Neural progenitor cell (in vitro differentiated cells): ENCODE results near the gene GCM1. TPM values are rescaled to one million over a fixed set of nuclear protein-coding genes. Genes with fewer than 3 reads are reported as not detected.
A peak's percentile ranks its signal among the peaks of the same experiment; 100 is the strongest.

ENCODE experiments used
- DNase-seq: peaks from one replicate; pipeline ENCODE4 v3.0.0-alpha.2; 2016; ENCODE audit warnings: low spot score
- H2AFZ ChIP-seq: fragments of 200-600 bp; sonication (generic); replicated peaks from 2 replicates; pipeline ENCODE4 v1.6.1; 2016; ENCODE audit warnings: antibody characterized with exemption
- H3F3A ChIP-seq: fragments of 200-600 bp; sonication (generic); 2 replicates; pipeline ENCODE4 v1.6.1; 2016; ENCODE audit warnings: antibody characterized with exemption, low read depth
- H3K27ac ChIP-seq: fragments of 200-600 bp; sonication (generic); 2 replicates; pipeline ENCODE4 v1.5.1; 2016; ENCODE audit warnings: mild to moderate bottlenecking
- H3K27me3 ChIP-seq: fragments of 200-600 bp; sonication (generic); 2 replicates; pipeline ENCODE4 v1.6.1; 2016; ENCODE audit warnings: mild to moderate bottlenecking, moderate library complexity
- H3K36me3 ChIP-seq: fragments of 200-600 bp; sonication (generic); 2 replicates; pipeline ENCODE4 v1.5.1; 2016
- H3K4me1 ChIP-seq: fragments of 200-600 bp; sonication (generic); 2 replicates; pipeline ENCODE4 v1.6.1; 2016; ENCODE audit warnings: mixed run types
- H3K4me2 ChIP-seq: fragments of 200-600 bp; sonication (generic); 2 replicates; pipeline ENCODE4 v1.6.1; 2016
- H3K4me3 ChIP-seq: fragments of 200-600 bp; sonication (generic); 2 replicates; pipeline ENCODE4 v1.5.1; 2016
- H3K79me2 ChIP-seq: fragments of 200-600 bp; sonication (generic); 2 replicates; pipeline ENCODE4 v1.6.1; 2016; ENCODE audit warnings: low read depth
- H3K9ac ChIP-seq: fragments of 200-600 bp; sonication (generic); 2 replicates; pipeline ENCODE4 v1.6.1; 2016
- H3K9me3 ChIP-seq: fragments of 200-600 bp; sonication (generic); 2 replicates; pipeline ENCODE4 v1.5.1; 2016; ENCODE audit warnings: low read depth
- H4K20me1 ChIP-seq: fragments of 200-600 bp; sonication (generic); 2 replicates; pipeline ENCODE4 v1.6.1; 2016; ENCODE audit warnings: low read depth
- H3K27ac Mint-ChIP-seq: 3 replicates; pipeline ENCODE4 v1.8.0; 2021; ENCODE audit warnings: mixed read lengths
- H3K27me3 Mint-ChIP-seq: 2 replicates; pipeline ENCODE4 v1.8.0; 2022; ENCODE audit warnings: low read depth, mild to moderate bottlenecking, inconsistent platforms, moderate library complexity, mixed read lengths; ENCODE audit not compliant: insufficient read depth
- H3K36me3 Mint-ChIP-seq: 3 replicates; pipeline ENCODE4 v1.8.0; 2021; ENCODE audit warnings: mixed read lengths
- H3K4me1 Mint-ChIP-seq: 3 replicates; pipeline ENCODE4 v1.8.0; 2021; ENCODE audit warnings: mixed read lengths
- H3K4me3 Mint-ChIP-seq: 3 replicates; pipeline ENCODE4 v1.8.0; 2021; ENCODE audit warnings: mild to moderate bottlenecking, moderate library complexity, mixed read lengths
- H3K9me3 Mint-ChIP-seq: 3 replicates; pipeline ENCODE4 v1.8.0; 2020; ENCODE audit warnings: mixed read lengths
- CTCF ChIP-seq: fragments of 200-600 bp; sonication (generic); IDR thresholded peaks from 2 replicates; pipeline ENCODE4 v1.5.1; 2017; ENCODE audit warnings: antibody characterized with exemption, mild to moderate bottlenecking
- EZH2 ChIP-seq: fragments of 200-600 bp; sonication (generic); IDR thresholded peaks from 2 replicates; pipeline ENCODE4 v1.6.1; 2017; ENCODE audit warnings: antibody characterized with exemption, mild to moderate bottlenecking, moderate library complexity
- EZH2phosphoT487 ChIP-seq: fragments of 200-600 bp; sonication (generic); IDR thresholded peaks from 2 replicates; pipeline ENCODE4 v1.6.1; 2017; ENCODE audit warnings: antibody characterized with exemption
- total RNA-seq: library from RNA; depleted of rRNA; stranded (reverse); fragments of >200 nt; gene quantifications from 2 replicates; pipeline ENCODE4 v1.2.3, GENCODE V29; 2015; ENCODE audit warnings: low replicate concordance

Gene GCM1
- total RNA-seq, 1 donor from 2014 or later: not detected

GRCh38 chr6:53103993-53104675 lies 44.5 kb downstream of the GCM1 start:
- Histone ChIP-seq H3K9ac (no peak overlapping the region), H3K36me3 (no peaks in the 10 kb centered on the region), H2AFZ (no peak overlapping the region), H3K27ac (no peak overlapping the region), H3K79me2 (no peaks in the 10 kb centered on the region), H4K20me1 (no peaks in the 10 kb centered on the region), H3K9me3 (no peaks in the 10 kb centered on the region), H3K4me2 (no peak overlapping the region), H3K4me3 (no peak overlapping the region), H3K27me3 (no peaks in the 10 kb centered on the region), H3F3A (no peaks in the 10 kb centered on the region), H3K4me1 (no peaks in the 10 kb centered on the region)
- peak; percentile 48 for TF ChIP-seq CTCF
- TF ChIP-seq EZH2: no peak
- no peaks in the 10 kb centered on the region for H3K36me3 Mint-ChIP-seq
- peak; percentile 16 for DNase-seq
- no peaks in the 10 kb centered on the region for H3K9me3 Mint-ChIP-seq
- H3K27me3 Mint-ChIP-seq: peaks cover 2% of the 10 kb centered on the region
- no peak overlapping the region for H3K27ac Mint-ChIP-seq
- peaks cover 2% of the 10 kb centered on the region for H3K4me1 Mint-ChIP-seq
- H3K4me3 Mint-ChIP-seq: no peak overlapping the region

GRCh38 chr6:53101006-53101405 lies 47.6 kb downstream of the GCM1 start:
- TF ChIP-seq EZH2 (no peak), CTCF (no peak), EZH2phosphoT487 (no peak)
- Mint-ChIP-seq H3K27me3 (no peaks in the 10 kb centered on the region), H3K27ac (no peak overlapping the region), H3K36me3 (peaks cover 7% of the 10 kb centered on the region), H3K4me1 (no peaks in the 10 kb centered on the region), H3K9me3 (no peaks in the 10 kb centered on the region), H3K4me3 (no peak overlapping the region)
- no peak overlapping the region for H3K4me3 ChIP-seq
- H3K4me2 ChIP-seq: no peak overlapping the region
- H3K9me3 ChIP-seq: no peaks in the 10 kb centered on the region
- no peaks in the 10 kb centered on the region for H4K20me1 ChIP-seq
- no peak for DNase-seq
- H3K4me1 ChIP-seq: no peaks in the 10 kb centered on the region
- H2AFZ ChIP-seq: no peak overlapping the region
- no peaks in the 10 kb centered on the region for H3K36me3 ChIP-seq
- H3K79me2 ChIP-seq: no peaks in the 10 kb centered on the region
- no peaks in the 10 kb centered on the region for H3F3A ChIP-seq
- H3K27me3 ChIP-seq: no peaks in the 10 kb centered on the region
- H3K27ac ChIP-seq: no peak overlapping the region
- no peak overlapping the region for H3K9ac ChIP-seq

GRCh38 chr6:53100561-53100960 lies 48.1 kb downstream of the GCM1 start:
- H3K79me2 ChIP-seq: no peaks in the 10 kb centered on the region
- no peaks in the 10 kb centered on the region for H3F3A ChIP-seq
- no peak for DNase-seq
- no peaks in the 10 kb centered on the region for H4K20me1 ChIP-seq
- H3K27ac ChIP-seq: no peak overlapping the region
- Mint-ChIP-seq H3K36me3 (peaks cover 8% of the 10 kb centered on the region), H3K9me3 (no peaks in the 10 kb centered on the region), H3K27ac (no peak overlapping the region), H3K4me1 (no peaks in the 10 kb centered on the region), H3K27me3 (no peaks in the 10 kb centered on the region), H3K4me3 (no peak overlapping the region)
- TF ChIP-seq EZH2 (no peak), CTCF (no peak), EZH2phosphoT487 (no peak)
- no peaks in the 10 kb centered on the region for H3K27me3 ChIP-seq
- H2AFZ ChIP-seq: no peak overlapping the region
- H3K4me3 ChIP-seq: no peak overlapping the region
- no peaks in the 10 kb centered on the region for H3K4me1 ChIP-seq
- H3K36me3 ChIP-seq: peaks cover 2% of the 10 kb centered on the region
- no peak overlapping the region for H3K9ac ChIP-seq
- no peak overlapping the region for H3K4me2 ChIP-seq
- H3K9me3 ChIP-seq: no peaks in the 10 kb centered on the region
